Naive B cell (primary cell): ENCODE measurements around the gene ARHGEF3. TPM values are rescaled to one million over a fixed set of nuclear protein-coding genes. Genes with fewer than 3 reads are reported as not detected.

Experiments
- ATAC-seq, 2 donors: fragments of 150-1000 bp; cut with Tn5 transposase; 2 replicates each; pipeline ENCODE4 v1.10.0; 2021; ENCODE audit warnings: low read depth in 2 of 2, mild to moderate bottlenecking in 2 of 2, moderate library complexity in 2 of 2
- DNase-seq: peaks from one replicate; pipeline ENCODE4 v3.0.0; 2022
- H3K27ac Mint-ChIP-seq, 6 donors: one replicate each; pipeline ENCODE4 v1.8.0; 2020 to 2022; ENCODE audit warnings: mild to moderate bottlenecking in 6 of 6, mixed read lengths in 6 of 6, moderate library complexity in 5 of 6, inconsistent platforms in 2 of 6
- H3K27me3 Mint-ChIP-seq, 3 donors: one replicate each; pipeline ENCODE4 v1.8.0; 2021 to 2022; ENCODE audit warnings: mixed read lengths in 3 of 3, mild to moderate bottlenecking in 1 of 3
- H3K36me3 Mint-ChIP-seq, 2 donors: one replicate each; pipeline ENCODE4 v1.8.0; 2020 to 2022; ENCODE audit warnings: mixed read lengths in 2 of 2, inconsistent platforms in 1 of 2, mild to moderate bottlenecking in 1 of 2
- H3K4me1 Mint-ChIP-seq, 3 donors: one replicate each; pipeline ENCODE4 v1.8.0; 2020 to 2022; ENCODE audit warnings: mixed read lengths in 3 of 3, inconsistent platforms in 1 of 3, mild to moderate bottlenecking in 1 of 3, moderate library complexity in 1 of 3
- H3K4me3 Mint-ChIP-seq, 8 donors: one replicate each; pipeline ENCODE4 v1.8.0; 2020 to 2022; ENCODE audit warnings: mild to moderate bottlenecking in 8 of 8, mixed read lengths in 8 of 8, moderate library complexity in 8 of 8, inconsistent platforms in 2 of 8
- H3K9me3 Mint-ChIP-seq, 7 donors: one replicate each; pipeline ENCODE4 v1.8.0; 2020 to 2022; ENCODE audit warnings: mixed read lengths in 7 of 7, mild to moderate bottlenecking in 5 of 7, inconsistent platforms in 2 of 7, moderate library complexity in 1 of 7
- polyA plus RNA-seq, 6 donors: library from polyadenylated mRNA; unstranded; fragments of 300-500 nt; fragmentation: Illumina TruSeq; gene quantifications; one replicate each; pipeline ENCODE4 v1.2.3, GENCODE V29; 2021; ENCODE audit warnings: low read depth in 6 of 6

ARHGEF3 gene
- polyA plus RNA-seq, 6 donors from 2014 or later, result 30.1 to 43.7 (median 38.4) TPM

GRCh38 chr3:56796996-56797395, 4.8 kb downstream of the ARHGEF3 start:
- Mint-ChIP-seq H3K4me1 (peaks cover 27 to 57% (median 32%) of the 10 kb centered on the region in 3 donors), H3K27ac (peak overlapping the region in 1 of 6 donors; percentile 49), H3K36me3 (no peaks in the 10 kb centered on the region), H3K4me3 (no peak overlapping the region), H3K27me3 (no peaks in the 10 kb centered on the region), H3K9me3 (no peaks in the 10 kb centered on the region)
- DNase-seq, result no peak
- ATAC-seq, result no peak

- Mint-ChIP-seq H3K4me1 (peaks cover 23 to 51% (median 29%) of the 10 kb centered on the region in 3 donors), H3K27ac (no peak overlapping the region), H3K36me3 (no peaks in the 10 kb centered on the region), H3K4me3 (no peak overlapping the region), H3K9me3 (no peaks in the 10 kb centered on the region), H3K27me3 (no peaks in the 10 kb centered on the region)
- DNase-seq (no peak), ATAC-seq (no peak)
These were observed 5.5 kb downstream of the ARHGEF3 start for GRCh38 chr3:56796202-56796601.

GRCh38 chr3:56795829-56796185, 5.9 kb downstream of the ARHGEF3 start:
- no peak overlapping the region for H3K27ac Mint-ChIP-seq
- H3K9me3 Mint-ChIP-seq, result no peaks in the 10 kb centered on the region
- ATAC-seq (no peak), DNase-seq (no peak)
- no peaks in the 10 kb centered on the region for H3K36me3 Mint-ChIP-seq
- H3K4me1 Mint-ChIP-seq, result peaks cover 23 to 51% (median 29%) of the 10 kb centered on the region in 3 donors
- H3K4me3 Mint-ChIP-seq, result no peak overlapping the region
- no peaks in the 10 kb centered on the region for H3K27me3 Mint-ChIP-seq

GRCh38 chr3:56795097-56795828, 6.5 kb downstream of the ARHGEF3 start:
- no peak for ATAC-seq
- DNase-seq, result no peak
- Mint-ChIP-seq H3K27ac (no peak overlapping the region), H3K4me3 (no peak overlapping the region), H3K9me3 (no peaks in the 10 kb centered on the region), H3K27me3 (no peaks in the 10 kb centered on the region), H3K36me3 (no peaks in the 10 kb centered on the region), H3K4me1 (peaks cover 23 to 51% (median 29%) of the 10 kb centered on the region in 3 donors)

- Mint-ChIP-seq H3K4me3 (no peak overlapping the region), H3K27me3 (no peaks in the 10 kb centered on the region), H3K27ac (peak overlapping the region in 1 of 6 donors; percentile 44), H3K36me3 (no peaks in the 10 kb centered on the region), H3K9me3 (no peaks in the 10 kb centered on the region), H3K4me1 (peaks cover 16 to 50% (median 32%) of the 10 kb centered on the region in 3 donors)
- ATAC-seq, result no peak
- DNase-seq, result no peak
These were observed 9.6 kb downstream of the ARHGEF3 start for GRCh38 chr3:56792193-56792592.

- H3K27me3 Mint-ChIP-seq, result no peaks in the 10 kb centered on the region
- H3K4me1 Mint-ChIP-seq, result peaks cover 21 to 50% (median 38%) of the 10 kb centered on the region in 3 donors
- no peaks in the 10 kb centered on the region for H3K36me3 Mint-ChIP-seq
- peak overlapping the region in 3 of 8 donors; percentile 12 to 36 (median 31) for H3K4me3 Mint-ChIP-seq
- DNase-seq (no peak), ATAC-seq (no peak)
- H3K27ac Mint-ChIP-seq, result peak overlapping the region in 5 of 6 donors; percentile 2 to 82 (median 32)
- no peaks in the 10 kb centered on the region for H3K9me3 Mint-ChIP-seq
These were observed 11.5 kb downstream of the ARHGEF3 start for GRCh38 chr3:56790016-56790821.

GRCh38 chr3:56789076-56789475, 12.7 kb downstream of the ARHGEF3 start:
- H3K9me3 Mint-ChIP-seq, result no peaks in the 10 kb centered on the region
- peaks cover 21 to 61% (median 40%) of the 10 kb centered on the region in 3 donors for H3K4me1 Mint-ChIP-seq
- no peak overlapping the region for H3K4me3 Mint-ChIP-seq
- no peaks in the 10 kb centered on the region for H3K27me3 Mint-ChIP-seq
- ATAC-seq (no peak), DNase-seq (no peak)
- H3K27ac Mint-ChIP-seq, result peak overlapping the region in 1 of 6 donors; percentile 56
- H3K36me3 Mint-ChIP-seq, result no peaks in the 10 kb centered on the region

- Mint-ChIP-seq H3K27ac (peak overlapping the region in 2 of 6 donors; percentile 50 to 72), H3K9me3 (no peaks in the 10 kb centered on the region), H3K4me3 (peak overlapping the region in 1 of 8 donors; percentile 35), H3K27me3 (no peaks in the 10 kb centered on the region), H3K36me3 (no peaks in the 10 kb centered on the region), H3K4me1 (peaks cover 17 to 64% (median 40%) of the 10 kb centered on the region in 3 donors)
- no peak for DNase-seq
- ATAC-seq, result no peak
These were observed 13.2 kb downstream of the ARHGEF3 start for GRCh38 chr3:56788521-56788920.

- no peak for ATAC-seq
These were observed 13.9 kb downstream of the ARHGEF3 start for GRCh38 chr3:56787784-56788256.

GRCh38 chr3:56787258-56787775, 14.4 kb downstream of the ARHGEF3 start:
- Mint-ChIP-seq H3K4me3 (peak overlapping the region in 2 of 8 donors; percentile 53 to 67), H3K9me3 (no peaks in the 10 kb centered on the region), H3K27ac (peak overlapping the region in 4 of 6 donors; percentile 27 to 80 (median 58)), H3K36me3 (no peaks in the 10 kb centered on the region), H3K4me1 (peaks cover 24 to 76% (median 50%) of the 10 kb centered on the region in 3 donors), H3K27me3 (no peaks in the 10 kb centered on the region)
- ATAC-seq, result no peak
- no peak for DNase-seq

More at GRCh38 chr3:56787784-56788256, 13.9 kb downstream of the ARHGEF3 start:
- Mint-ChIP-seq H3K27ac (peak overlapping the region in 3 of 6 donors; percentile 47 to 72 (median 50)), H3K4me1 (peaks cover 22 to 71% (median 47%) of the 10 kb centered on the region in 3 donors), H3K9me3 (no peaks in the 10 kb centered on the region), H3K36me3 (no peaks in the 10 kb centered on the region), H3K4me3 (peak overlapping the region in 1 of 8 donors; percentile 37), H3K27me3 (no peaks in the 10 kb centered on the region)
- no peak for DNase-seq

- no peak for DNase-seq
- ATAC-seq, result no peak
- Mint-ChIP-seq H3K27ac (peak overlapping the region in 3 of 6 donors; percentile 39 to 60 (median 51)), H3K36me3 (peaks cover 0 to 4% of the 10 kb centered on the region in 2 donors), H3K9me3 (no peaks in the 10 kb centered on the region), H3K4me3 (no peak overlapping the region), H3K27me3 (no peaks in the 10 kb centered on the region), H3K4me1 (peaks cover 25 to 77% (median 55%) of the 10 kb centered on the region in 3 donors)
These were observed 16.2 kb downstream of the ARHGEF3 start for GRCh38 chr3:56785499-56785898.

- DNase-seq, result no peak
- H3K4me3 Mint-ChIP-seq, result peak overlapping the region in 5 of 8 donors; percentile 12 to 79 (median 71)
- H3K9me3 Mint-ChIP-seq, result no peaks in the 10 kb centered on the region
- peaks cover 21 to 68% (median 50%) of the 10 kb centered on the region in 3 donors for H3K4me1 Mint-ChIP-seq
- ATAC-seq, result no peak
- H3K27ac Mint-ChIP-seq, result peak overlapping the region; percentile 51 to 96 (median 90)
- no peaks in the 10 kb centered on the region for H3K27me3 Mint-ChIP-seq
- peaks cover 0 to 4% of the 10 kb centered on the region in 2 donors for H3K36me3 Mint-ChIP-seq
These were observed 17.2 kb downstream of the ARHGEF3 start for GRCh38 chr3:56784448-56785001.
